ENCODE results near the gene ZRANB1. TPM values are rescaled to one million over a fixed set of nuclear protein-coding genes. Genes with fewer than 3 reads are reported as not detected.

Gene ZRANB1
- total and polyA plus RNA-seq, 3 donors from 2014 or later, result 37.9 to 46.7 (median 38.7) TPM

- 94 to 97% methylated on average over 10 to 11 of the region's 11 CpGs for WGBS, 2 donors
- Histone ChIP-seq H3K27ac (no peak overlapping the region), H3K4me3 (no peak overlapping the region), H3K27me3 (no peaks in the 10 kb centered on the region), H3K36me3 (ENCODE audit: low read depth, missing control alignments) (no peaks in the 10 kb centered on the region), H3K4me1 (no peaks in the 10 kb centered on the region), H3K9me3 (no peaks in the 10 kb centered on the region)
- no peak for TF ChIP-seq POLR2A (IDR thresholded peaks at IDR 0.05)
- no peak for TF ChIP-seq CTCF (IDR thresholded peaks at IDR 0.05)
- DNase-seq, result no peak
- intact Hi-C loops (cut with DNase I; ENCODE audit: low total_unique reads), result no loop called here
Measured at GRCh38 chr10:124899151-124899550, 42.8 kb upstream of the ZRANB1 start.

GRCh38 chr10:124902462-124902861, 39.5 kb upstream of the ZRANB1 start:
- H3K27ac ChIP-seq, result no peak overlapping the region
- no peak for TF ChIP-seq POLR2A (IDR thresholded peaks at IDR 0.05)
- TF ChIP-seq CTCF (IDR thresholded peaks at IDR 0.05), result no peak
- no peak for DNase-seq
- H3K9me3 ChIP-seq, result no peaks in the 10 kb centered on the region
- no peak overlapping the region for H3K4me3 ChIP-seq
- 93% methylated on average over 1 of the region's 1 CpG for WGBS, 2 donors
- no peaks in the 10 kb centered on the region for H3K36me3 ChIP-seq (ENCODE audit: low read depth, missing control alignments)
- H3K4me1 ChIP-seq, result no peaks in the 10 kb centered on the region
- intact Hi-C loops (cut with DNase I; ENCODE audit: low total_unique reads), result no loop called here
- H3K27me3 ChIP-seq, result no peaks in the 10 kb centered on the region

GRCh38 chr10:124903111-124903510, 38.8 kb upstream of the ZRANB1 start:
- H3K36me3 ChIP-seq (ENCODE audit: low read depth, missing control alignments), result no peaks in the 10 kb centered on the region
- TF ChIP-seq CTCF (IDR thresholded peaks at IDR 0.05) (no peak), POLR2A (IDR thresholded peaks at IDR 0.05) (no peak)
- no peaks in the 10 kb centered on the region for H3K27me3 ChIP-seq
- 44 to 61% methylated on average over 2 of the region's 2 CpGs for WGBS, 2 donors
- H3K4me1 ChIP-seq, result no peaks in the 10 kb centered on the region
- DNase-seq, result no peak
- intact Hi-C loops (cut with DNase I; ENCODE audit: low total_unique reads), result no loop called here
- H3K4me3 ChIP-seq, result no peak overlapping the region
- no peaks in the 10 kb centered on the region for H3K9me3 ChIP-seq
- no peak overlapping the region for H3K27ac ChIP-seq

GRCh38 chr10:124904796-124905195, 37.1 kb upstream of the ZRANB1 start:
- Histone ChIP-seq H3K27ac (no peak overlapping the region), H3K9me3 (no peaks in the 10 kb centered on the region), H3K27me3 (no peaks in the 10 kb centered on the region), H3K4me1 (no peaks in the 10 kb centered on the region), H3K4me3 (no peak overlapping the region), H3K36me3 (ENCODE audit: low read depth, missing control alignments) (no peaks in the 10 kb centered on the region)
- TF ChIP-seq CTCF (IDR thresholded peaks at IDR 0.05) (no peak), POLR2A (IDR thresholded peaks at IDR 0.05) (no peak)
- no peak for DNase-seq
- 95 to 96% methylated on average over 2 of the region's 2 CpGs for WGBS, 2 donors
- intact Hi-C loops (cut with DNase I; ENCODE audit: low total_unique reads), result no loop called here

- WGBS, 2 donors, result 79 to 86% methylated on average over 9 of the region's 9 CpGs
- TF ChIP-seq POLR2A (IDR thresholded peaks at IDR 0.05) (no peak), CTCF (IDR thresholded peaks at IDR 0.05) (no peak)
- Histone ChIP-seq H3K4me1 (peaks cover 8% of the 10 kb centered on the region), H3K4me3 (no peak overlapping the region), H3K27ac (no peak overlapping the region), H3K9me3 (no peaks in the 10 kb centered on the region), H3K27me3 (no peaks in the 10 kb centered on the region), H3K36me3 (ENCODE audit: low read depth, missing control alignments) (no peaks in the 10 kb centered on the region)
- DNase-seq, result no peak
- intact Hi-C loops (cut with DNase I; ENCODE audit: low total_unique reads), result no loop called here
Measured at GRCh38 chr10:124906551-124907001, 35.3 kb upstream of the ZRANB1 start.

Data from testis (tissue), 3 donors.